Stimulated activated CD8-positive, alpha-beta memory T cell treated with anti-CD3 and anti-CD28 coated beads, Interleukin-2, amount 100 ng/mL, for 48 hours (primary cell): ENCODE measurements around the gene BRPF1.
"Not testable (repeated sequence)": the region's sequence is repeated elsewhere in the genome, so short reads cannot be mapped to it uniquely, and the experiment has no call there.

Experiments used
- DNase-seq, 2 donors: peaks; one replicate each; pipeline ENCODE4 v3.0.0-alpha.2; 2020; ENCODE audit warnings: low read depth in 2 of 2

The BRPF1 gene

GRCh38 chr3:9769426-9770275, 38.1 kb downstream of the BRPF1 start, which contains the start of gene CAMK1:
Gene CAMK1, minus strand, starts transcription at chr3:9769947. Its CDS starts 2,198 bp downstream, at chr3:9767749.
- DNase-seq = peak; percentile 61 to 62

- DNase-seq = no peak
Measured at GRCh38 chr3:9770276-9770812, 38.8 kb downstream of the BRPF1 start.

DNA sequence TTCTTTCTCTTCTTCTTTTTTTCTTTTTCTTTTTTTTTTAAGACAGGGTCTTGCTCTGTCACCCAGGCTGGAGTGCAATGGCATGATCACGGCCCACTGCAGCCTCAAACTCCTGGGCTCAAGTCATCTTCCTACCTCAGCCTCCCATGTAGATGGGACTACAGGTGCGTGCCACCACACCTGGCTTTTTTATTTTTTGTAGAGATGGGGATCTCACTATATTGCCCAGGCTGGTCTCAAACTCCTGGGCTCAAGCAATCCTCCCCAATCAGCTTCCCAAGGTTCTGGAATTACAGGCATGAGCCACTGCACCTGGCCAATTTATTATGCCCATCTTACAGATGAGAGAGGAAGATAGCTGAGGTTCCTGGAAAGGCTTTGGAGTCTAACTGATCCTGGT, 39.5 kb downstream of the BRPF1 start:
- DNase-seq = not testable (repeated sequence)

- no peak for DNase-seq
Measured at GRCh38 chr3:9776896-9777693, 45.6 kb downstream of the BRPF1 start.

- no peak for DNase-seq
Measured at GRCh38 chr3:9777694-9778021, 46.1 kb downstream of the BRPF1 start.

- DNase-seq = peak; percentile 50 to 58
Measured at GRCh38 chr3:9778143-9779074, 46.9 kb downstream of the BRPF1 start.

DNA sequence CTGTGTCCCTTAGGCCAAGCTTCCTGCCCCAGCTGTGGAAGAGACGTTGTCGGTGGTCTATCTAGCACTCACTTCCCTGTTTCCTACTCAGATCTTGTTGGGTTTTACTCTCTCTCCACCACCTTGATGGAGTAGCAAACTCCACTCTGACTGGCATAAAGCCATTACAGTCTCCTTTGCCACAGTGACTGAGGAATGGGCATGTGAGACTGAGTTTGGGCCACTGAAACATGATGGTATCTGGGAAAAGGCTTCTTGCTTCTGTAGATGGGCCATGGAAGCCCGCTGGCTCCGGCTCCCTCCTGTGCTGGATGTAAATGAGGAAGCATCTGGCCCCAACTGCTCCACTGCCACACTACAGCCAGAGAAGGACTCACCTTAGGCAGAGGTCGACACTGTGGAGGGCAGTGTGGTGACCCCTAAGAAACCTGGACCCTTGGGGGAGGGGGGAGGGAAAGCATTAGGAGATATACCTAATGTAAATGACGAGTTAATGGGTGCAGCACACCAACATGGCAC, 47.6 kb downstream of the BRPF1 start:
- no peak for DNase-seq

GRCh38 chr3:9779721-9780457, 48.4 kb downstream of the BRPF1 start:
- peak in 1 of 2 donors; percentile 42 for DNase-seq

GRCh38 chr3:9780458-9780812, 48.9 kb downstream of the BRPF1 start:
- no peak for DNase-seq

DNA sequence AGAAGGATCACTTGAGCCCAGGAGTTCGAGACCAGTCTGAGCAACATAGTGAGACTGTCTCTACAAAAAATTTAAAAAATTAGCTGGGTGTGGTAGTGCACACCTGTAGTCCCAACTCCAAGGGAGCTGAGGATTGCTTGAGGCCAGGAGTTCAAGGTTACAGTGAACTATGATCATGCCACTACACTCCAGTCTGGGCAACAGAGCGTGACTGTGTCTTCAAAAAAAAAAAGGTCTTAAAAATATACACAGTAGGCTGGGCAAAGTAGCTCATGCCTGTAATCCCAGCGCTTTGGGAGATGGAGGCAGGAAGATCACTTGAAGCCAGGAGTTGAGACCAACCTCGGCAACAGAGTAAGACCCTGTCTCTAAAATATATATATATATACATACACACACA, 49.4 kb downstream of the BRPF1 start:
- no peak for DNase-seq

- no peak for DNase-seq
Measured at GRCh38 chr3:9781551-9781950, 50.0 kb downstream of the BRPF1 start.

GRCh38 chr3:9781978-9782603, 50.6 kb downstream of the BRPF1 start:
- no peak for DNase-seq

DNA sequence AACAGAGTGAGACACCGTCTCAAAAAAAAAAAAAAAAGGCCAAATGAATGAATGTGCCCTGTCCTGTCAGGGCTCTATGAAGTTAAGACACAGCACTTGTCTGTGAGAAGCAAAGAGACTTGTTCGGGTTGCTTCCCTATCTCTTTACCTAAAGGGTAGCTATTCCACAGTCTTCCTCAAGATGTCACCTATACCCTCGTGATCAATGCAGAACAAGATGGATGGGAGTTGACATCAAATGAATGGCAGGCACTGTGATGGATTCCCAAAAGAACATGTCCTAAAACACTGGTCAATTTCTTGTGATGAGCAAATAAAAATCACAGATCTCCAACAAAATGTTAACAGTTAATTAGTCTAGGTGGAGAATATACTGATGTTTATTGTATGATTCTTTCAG, 51.2 kb downstream of the BRPF1 start:
- no peak for DNase-seq

DNA sequence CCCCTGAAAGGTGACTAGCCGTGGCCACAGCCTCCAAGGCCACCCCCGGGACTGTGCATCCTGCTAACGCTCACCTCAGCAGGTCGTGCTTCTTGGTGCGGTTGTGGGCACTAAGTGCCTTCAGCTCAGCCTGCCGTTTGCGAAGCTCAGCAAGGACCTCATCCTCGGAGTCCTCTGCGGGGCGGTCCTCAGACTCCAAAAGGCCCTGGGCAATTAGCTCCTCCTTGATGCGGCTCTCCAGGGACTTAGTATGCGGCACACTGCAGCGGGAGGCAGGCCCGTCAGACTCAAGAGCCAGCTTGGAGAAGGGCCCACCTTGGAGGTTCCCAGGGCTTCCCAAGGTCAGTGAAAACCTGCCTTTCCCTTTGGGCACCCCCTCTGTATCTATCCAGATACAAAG, 52.4 kb downstream of the BRPF1 start:
- DNase-seq = no peak

- no peak for DNase-seq
Measured at GRCh38 chr3:9784965-9785364, 53.4 kb downstream of the BRPF1 start.

DNA sequence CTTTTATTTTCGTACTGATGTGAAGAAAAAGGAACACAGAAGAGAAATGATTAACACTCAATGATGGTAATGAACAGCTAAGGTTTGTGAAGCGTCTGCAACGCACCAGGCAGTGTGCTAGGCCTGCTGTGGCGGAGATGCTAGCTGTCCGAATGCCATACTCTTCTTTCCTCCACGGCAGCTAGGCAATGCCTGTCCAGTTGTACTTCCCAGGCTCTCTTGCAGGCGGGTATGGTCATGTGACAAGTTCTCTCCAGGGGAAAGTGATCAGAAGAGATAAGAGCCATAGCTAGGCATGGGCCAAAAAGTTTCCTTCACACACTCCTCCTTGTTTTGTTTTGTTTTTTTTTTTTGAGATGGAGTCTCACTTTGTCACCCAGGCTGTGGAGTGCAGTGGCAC, 54.1 kb downstream of the BRPF1 start:
- DNase-seq = no peak

DNA sequence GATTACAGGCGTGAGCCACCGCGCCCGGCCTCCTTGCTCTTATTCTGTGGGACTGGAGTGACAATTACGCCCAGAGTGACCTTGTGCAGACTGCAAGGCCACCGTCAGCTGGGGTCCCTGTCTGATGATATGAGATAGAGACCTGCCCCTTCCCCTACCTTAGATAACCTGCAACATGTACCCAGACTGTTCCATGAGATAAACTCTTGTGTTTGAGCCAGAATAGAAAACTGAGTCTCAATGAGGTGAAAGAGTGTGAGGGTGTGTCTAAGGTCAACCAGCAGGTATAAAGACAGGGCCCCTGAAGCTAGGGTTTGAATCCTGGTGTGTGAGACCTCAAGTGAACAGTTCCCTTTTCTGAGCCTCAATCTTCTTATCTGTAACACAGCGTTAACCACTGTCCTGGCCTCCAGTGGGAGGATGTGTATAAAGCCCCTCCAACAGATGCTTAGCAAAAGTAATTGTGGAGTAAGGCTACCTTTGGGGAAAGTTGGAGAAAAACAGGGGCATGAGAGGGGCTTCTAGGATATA, 54.7 kb downstream of the BRPF1 start:
- no peak for DNase-seq

- no peak for DNase-seq
Measured at GRCh38 chr3:9786825-9787669, 55.5 kb downstream of the BRPF1 start.

- no peak for DNase-seq
Measured at GRCh38 chr3:9787714-9788113, 56.2 kb downstream of the BRPF1 start.
